ENCODE results near the gene NRG3.

NRG3 gene

GRCh38 chr10:82212753-82213152 lies 337.8 kb downstream of the NRG3 start:
- no peak for DNase-seq (ENCODE audit: low read depth in 2 of 2)

- no peak for DNase-seq (ENCODE audit: low read depth in 2 of 2)
These were observed 338.8 kb downstream of the NRG3 start for GRCh38 chr10:82213784-82214183.

- DNase-seq (ENCODE audit: low read depth in 2 of 2) = no peak
These were observed 346.1 kb downstream of the NRG3 start for GRCh38 chr10:82221056-82221455.

- no peak for DNase-seq (ENCODE audit: low read depth in 2 of 2)
These were observed 346.7 kb downstream of the NRG3 start for GRCh38 chr10:82221601-82222149.

- no peak for DNase-seq (ENCODE audit: low read depth in 2 of 2)
These were observed 353.7 kb downstream of the NRG3 start for GRCh38 chr10:82228701-82229100.

DNA sequence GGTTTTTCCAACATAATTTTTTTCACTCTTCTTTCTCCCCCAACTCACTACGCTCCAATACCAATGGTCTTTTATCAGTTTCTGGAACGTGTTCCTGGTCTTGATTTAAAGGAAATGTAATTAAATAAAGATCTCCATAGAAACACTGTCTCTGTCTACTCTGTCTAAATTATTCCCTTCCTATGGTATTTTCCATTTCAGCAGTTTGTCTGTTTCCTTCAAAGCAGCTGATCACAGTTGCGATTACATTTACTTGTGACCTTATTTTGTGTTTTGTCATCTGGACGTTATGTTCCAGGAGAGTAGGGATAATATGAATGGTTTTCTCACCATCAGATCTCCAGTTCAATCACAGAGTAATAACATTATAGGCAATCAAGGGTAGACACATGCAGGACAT lies 359.2 kb downstream of the NRG3 start:
- no peak for DNase-seq (ENCODE audit: low read depth in 2 of 2)

- DNase-seq (ENCODE audit: low read depth in 2 of 2) = no peak
These were observed 361.2 kb downstream of the NRG3 start for GRCh38 chr10:82236084-82236731.

DNA sequence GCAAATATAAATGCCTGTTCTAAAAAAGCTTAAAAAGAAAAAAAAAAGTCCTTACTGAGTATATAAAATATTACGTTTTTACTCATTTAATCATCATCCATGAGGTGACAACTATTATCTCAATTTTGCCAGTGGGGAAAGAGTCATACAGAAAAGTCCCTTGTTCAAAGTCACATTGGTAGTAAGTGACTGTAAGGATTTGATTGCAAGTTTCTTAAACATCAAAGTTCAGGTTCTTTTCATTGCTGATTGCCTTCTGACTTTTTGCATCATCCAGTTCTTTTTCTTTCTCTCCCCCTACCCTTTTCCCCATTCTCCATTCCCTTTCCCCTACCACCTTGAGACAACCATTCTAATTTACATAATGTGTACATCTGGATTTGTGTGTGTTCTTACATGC lies 363.3 kb downstream of the NRG3 start:
- no peak for DNase-seq (ENCODE audit: low read depth in 2 of 2)

GRCh38 chr10:82240408-82240807 lies 365.4 kb downstream of the NRG3 start:
- DNase-seq (ENCODE audit: low read depth in 2 of 2) = no peak

DNA sequence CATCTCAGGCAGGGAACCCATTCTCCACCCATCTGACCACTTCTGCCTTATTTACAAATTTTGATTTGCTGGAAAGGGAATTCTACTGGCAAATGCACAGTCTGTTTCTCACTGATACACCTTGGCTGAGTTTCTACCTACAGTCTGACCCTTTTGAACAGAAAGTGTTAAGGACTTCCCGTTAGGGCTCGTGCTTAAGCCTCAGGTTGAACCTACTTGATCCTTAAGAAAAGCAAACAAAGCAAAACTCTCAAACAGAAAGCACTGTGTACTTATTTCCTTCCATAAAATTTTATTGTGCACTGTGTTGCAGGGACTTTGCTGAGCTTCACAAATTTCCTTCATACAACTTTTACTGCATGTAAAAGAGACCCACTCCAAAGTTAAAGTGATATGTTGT lies 367.8 kb downstream of the NRG3 start:
- DNase-seq (ENCODE audit: low read depth in 2 of 2) = no peak

GRCh38 chr10:82245157-82245556 lies 370.2 kb downstream of the NRG3 start:
- DNase-seq (ENCODE audit: low read depth in 2 of 2) = no peak

- DNase-seq (ENCODE audit: low read depth in 2 of 2) = no peak
These were observed 371.0 kb downstream of the NRG3 start for GRCh38 chr10:82245906-82246560.

- no peak for DNase-seq (ENCODE audit: low read depth in 2 of 2)
These were observed 374.1 kb downstream of the NRG3 start for GRCh38 chr10:82249141-82249540.

GRCh38 chr10:82251222-82251906 lies 376.4 kb downstream of the NRG3 start:
- DNase-seq (ENCODE audit: low read depth in 2 of 2) = no peak

- DNase-seq (ENCODE audit: low read depth in 2 of 2) = no peak
These were observed 377.1 kb downstream of the NRG3 start for GRCh38 chr10:82252081-82252480.

GRCh38 chr10:82254237-82254636 lies 379.2 kb downstream of the NRG3 start:
- no peak for DNase-seq (ENCODE audit: low read depth in 2 of 2)

GRCh38 chr10:82256275-82256674 lies 381.3 kb downstream of the NRG3 start:
- no peak for DNase-seq (ENCODE audit: low read depth in 2 of 2)

DNA sequence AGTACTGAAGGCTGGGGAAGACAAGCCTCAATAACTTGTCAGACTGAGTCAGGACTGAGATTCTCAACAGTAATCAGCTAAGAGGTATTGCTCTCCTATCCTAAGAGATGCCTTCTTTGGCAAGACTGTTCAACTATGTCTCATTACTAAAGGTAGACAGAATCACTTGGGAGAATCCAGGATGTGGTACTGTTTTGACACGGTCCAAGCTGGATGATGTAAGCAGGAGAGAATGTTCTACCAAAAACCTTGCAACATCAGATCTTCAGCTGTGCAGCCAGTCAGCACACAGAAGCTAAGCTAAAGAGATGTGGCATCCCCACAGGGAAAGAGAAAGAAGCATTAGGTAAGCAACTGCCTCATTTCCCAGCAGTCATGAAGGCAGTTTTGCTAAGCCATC lies 391.4 kb downstream of the NRG3 start:
- DNase-seq (ENCODE audit: low read depth in 2 of 2) = no peak

DNA sequence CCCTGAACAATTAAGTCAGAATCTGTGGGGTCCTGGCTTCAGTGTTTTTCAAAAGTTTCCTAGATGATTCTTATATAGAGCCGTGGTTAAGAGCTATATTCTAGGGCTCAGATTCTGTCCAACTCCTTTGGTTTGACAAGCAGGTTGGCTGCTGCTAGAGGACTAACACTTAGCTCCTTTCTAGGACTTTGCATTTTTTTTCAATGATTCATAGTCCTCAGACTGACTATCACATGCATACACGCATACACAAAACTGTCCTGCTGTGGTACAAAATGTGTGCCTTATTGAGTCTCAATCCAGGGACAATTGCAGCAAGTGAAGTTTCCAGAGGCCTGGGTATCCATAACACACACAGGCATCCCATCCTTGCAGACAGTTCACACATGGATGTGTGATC lies 392.0 kb downstream of the NRG3 start:
- no peak for DNase-seq (ENCODE audit: low read depth in 2 of 2)

DNA sequence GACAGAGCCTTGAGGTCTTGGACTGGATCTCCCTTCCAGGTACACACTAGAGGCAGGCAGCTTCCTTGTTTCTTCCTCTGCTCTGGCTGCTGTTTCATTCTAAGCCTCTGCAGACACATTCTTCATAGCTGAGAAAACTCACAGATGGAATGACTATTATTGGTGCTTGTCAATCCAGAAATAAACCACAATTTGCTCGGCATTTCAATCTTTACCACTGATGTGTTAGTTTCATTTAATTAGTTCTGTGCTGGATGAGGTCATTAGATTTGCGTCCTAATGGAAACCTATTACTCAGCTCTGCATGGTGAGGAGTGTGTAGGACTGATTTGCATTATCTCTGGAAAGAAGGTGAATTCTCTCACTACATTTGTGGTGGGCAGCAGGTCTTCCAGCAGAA lies 392.5 kb downstream of the NRG3 start:
- no peak for DNase-seq (ENCODE audit: low read depth in 2 of 2)

DNA sequence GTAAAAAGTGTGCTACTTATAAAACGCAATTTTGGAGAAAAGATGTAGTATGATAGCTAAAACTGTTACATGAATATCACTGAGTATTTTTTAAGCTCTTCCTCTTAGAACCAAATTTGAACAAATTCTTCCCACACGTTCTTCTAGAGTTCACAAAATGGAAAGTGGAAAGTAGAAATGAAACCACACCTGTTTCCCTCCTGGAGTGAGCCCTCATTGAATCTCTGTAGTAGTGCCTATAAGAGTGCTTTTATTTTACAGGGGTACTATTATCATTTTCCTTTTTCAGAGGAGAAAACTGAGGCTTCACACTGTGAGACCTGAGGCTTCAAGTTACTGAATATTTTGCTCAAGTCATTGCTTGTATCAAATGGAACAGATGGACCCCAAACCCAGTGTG lies 393.0 kb downstream of the NRG3 start:
- DNase-seq (ENCODE audit: low read depth in 2 of 2) = no peak

DNA sequence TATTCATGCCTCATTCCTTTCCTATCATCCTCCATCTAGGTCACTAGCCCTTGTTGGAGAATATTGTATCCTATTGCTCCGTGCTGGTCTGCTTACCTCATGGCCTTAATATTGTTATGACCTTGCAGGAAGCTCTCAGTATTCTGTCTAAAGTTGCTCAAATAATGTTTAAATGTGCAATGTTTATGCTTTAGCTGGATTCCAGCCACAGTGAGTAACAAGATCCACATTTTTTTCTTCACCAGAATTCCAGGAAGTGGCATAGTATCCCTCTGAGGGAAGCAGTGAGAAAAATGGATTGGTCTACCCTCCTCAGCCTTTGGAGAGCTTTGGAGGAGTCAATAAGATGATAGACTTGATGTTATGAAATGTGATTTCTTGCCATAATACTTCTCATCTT lies 402.6 kb downstream of the NRG3 start:
- DNase-seq (ENCODE audit: low read depth in 2 of 2) = no peak

All from stimulated activated CD8-positive, alpha-beta memory T cell treated with anti-CD3 and anti-CD28 coated beads, Interleukin-2, amount 100 ng/mL, for 1 hour (primary cell).